T-cell (primary cell): ENCODE data around the gene SAMD10. TPM values are rescaled to one million over a fixed set of nuclear protein-coding genes. Genes with fewer than 3 reads are reported as not detected.

Experiments
- ATAC-seq, 4 experiments: fragments of 200-7000 bp in 3 of 4; fragments of 150-1000 bp in 1 of 4; cut with Tn5 transposase; replicated peaks in 1 of 4; 1 replicate in 3 of 4; 2 replicates in 1 of 4; pipeline ENCODE4 v1.10.0; 2021; ENCODE audit warnings: moderate library complexity in 3 of 4, mild to moderate bottlenecking in 2 of 4, moderate number of reproducible peaks in 1 of 4
- CTCF ChIA-PET, 2 donors: fragments of 300-600 bp; sonication (Branson Sonifier 250); formaldehyde crosslinking; loops; one replicate each; lab custom pipeline; 2022; ENCODE audit warnings: antibody characterized with exemption in 2 of 2; lab: Charles Lee
- POLR2A ChIA-PET, 2 donors: fragments of 300-600 bp; sonication (Branson Sonifier 250); formaldehyde crosslinking; loops; one replicate each; lab custom pipeline; 2022; ENCODE audit warnings: antibody characterized with exemption in 2 of 2; lab: Charles Lee
- DNase-seq, 35 experiments: peaks; one replicate each; pipeline versions ENCODE4 v3.0.0 to v3.0.0-alpha.2; 2013 to 2023
- H3K27ac ChIP-seq: one replicate; pipeline ENCODE4 v1.5.1; 2013; ENCODE audit warnings: low read length
- H3K27me3 ChIP-seq, 2 experiments: replicated peaks in 1 of 2; 1 replicate in 1 of 2; 2 replicates in 1 of 2; pipeline versions ENCODE4 v1.6.1 to v1.7.0; 2013; ENCODE audit warnings: low read length in 1 of 2, mixed read lengths in 1 of 2; ENCODE audit not compliant: control insufficient read depth in 2 of 2, insufficient read depth in 2 of 2; ENCODE audit errors: extremely low read depth in 1 of 2
- H3K36me3 ChIP-seq, 2 donors: 1 replicate in 1 of 2; 2 replicates in 1 of 2; pipeline versions ENCODE4 v1.6.1 to v1.7.0; 2013; ENCODE audit warnings: low read length in 1 of 2; ENCODE audit not compliant: control insufficient read depth in 2 of 2, insufficient read depth in 1 of 2; ENCODE audit errors: extremely low read depth in 1 of 2
- H3K4me1 ChIP-seq, 2 experiments: 1 replicate in 1 of 2; 2 replicates in 1 of 2; pipeline versions ENCODE4 v1.6.1 to v1.7.0; 2013; ENCODE audit warnings: low read length in 2 of 2, mixed read lengths in 1 of 2; ENCODE audit not compliant: insufficient read depth in 2 of 2, control insufficient read depth in 1 of 2; ENCODE audit errors: extremely low read depth in 1 of 2
- H3K4me3 ChIP-seq, 2 donors: 1 replicate in 1 of 2; 2 replicates in 1 of 2; pipeline versions ENCODE4 v1.5.1 to v1.7.0; 2013; ENCODE audit warnings: mild to moderate bottlenecking in 2 of 2, low read length in 1 of 2, moderate library complexity in 1 of 2; ENCODE audit not compliant: control insufficient read depth in 1 of 2; ENCODE audit errors: extremely low read depth in 1 of 2
- H3K9me3 ChIP-seq: 2 replicates; pipeline ENCODE4 v1.7.0; 2013
- H3K27ac Mint-ChIP-seq, 2 donors: one replicate each; pipeline ENCODE4 v1.8.0; 2020 to 2021; ENCODE audit warnings: mild to moderate bottlenecking in 2 of 2, mixed read lengths in 2 of 2
- H3K27me3 Mint-ChIP-seq, 2 donors: one replicate each; pipeline ENCODE4 v1.8.0; 2021 to 2022; ENCODE audit warnings: mixed read lengths in 2 of 2
- H3K36me3 Mint-ChIP-seq: one replicate; pipeline ENCODE4 v1.8.0; 2021; ENCODE audit warnings: mixed read lengths
- H3K4me1 Mint-ChIP-seq, 3 donors: one replicate each; pipeline ENCODE4 v1.8.0; 2020 to 2022; ENCODE audit warnings: mixed read lengths in 3 of 3, mild to moderate bottlenecking in 1 of 3
- H3K4me3 Mint-ChIP-seq, 3 donors: one replicate each; pipeline ENCODE4 v1.8.0; 2020 to 2022; ENCODE audit warnings: mild to moderate bottlenecking in 3 of 3, mixed read lengths in 3 of 3, moderate library complexity in 3 of 3
- H3K9me3 Mint-ChIP-seq, 3 donors: one replicate each; pipeline ENCODE4 v1.8.0; 2020 to 2022; ENCODE audit warnings: mixed read lengths in 3 of 3
- WGBS: methylation state at CpG from one replicate; pipeline ENCODE4 v1.1.5; 2013; ENCODE audit warnings: missing lambda C conversion rate; ENCODE audit not compliant: insufficient coverage; 5-methylcytosine and 5-hydroxymethylcytosine counted together
- total RNA-seq, 35 experiments: library from RNA in 6 of 35; stranded (reverse) in 6 of 35; fragments of 120-200 nt in 1 of 35; gene quantifications; one replicate each; pipeline versions ENCODE4 v1.2.1 to v1.2.4 and lab custom pipeline; 2013 to 2026

SAMD10 gene
- total RNA-seq, 5 donors from 2014 or later (not counting 1 experiment from before 2014, with no cell fraction given) = 16.1 to 30.8 (median 17.7) TPM

- H3K4me1 Mint-ChIP-seq = peaks cover 23 to 29% (median 27%) of the 10 kb centered on the region in 3 donors
- H3K27ac Mint-ChIP-seq = peak overlapping the region; percentile 16 to 80
- H3K36me3 Mint-ChIP-seq = no peaks in the 10 kb centered on the region
- 90% methylated on average over 3 of the region's 4 CpGs for WGBS
- no peaks in the 10 kb centered on the region for H3K27me3 Mint-ChIP-seq
- H3K9me3 Mint-ChIP-seq = no peaks in the 10 kb centered on the region
- DNase-seq (no peak), ATAC-seq (no peak)
- Histone ChIP-seq H3K27ac (no peak overlapping the region), H3K9me3 (no peaks in the 10 kb centered on the region), H3K4me3 (no peak overlapping the region), H3K27me3 (no peaks in the 10 kb centered on the region), H3K36me3 (peaks cover 16% of the 10 kb centered on the region in 2 donors), H3K4me1 (peaks cover 11 to 40% of the 10 kb centered on the region in 2 experiments)
- POLR2A ChIA-PET = no interaction called here
- CTCF ChIA-PET = no interaction called here
- no peak overlapping the region for H3K4me3 Mint-ChIP-seq
Measured at GRCh38 chr20:63958471-63958870, 21.0 kb downstream of the SAMD10 start.

GRCh38 chr20:63957690-63958441 is 21.6 kb downstream of the SAMD10 start:
- 100% methylated on average over 1 of the region's 13 CpGs for WGBS
- Histone ChIP-seq H3K9me3 (no peaks in the 10 kb centered on the region), H3K36me3 (peaks cover 11 to 15% of the 10 kb centered on the region in 2 donors), H3K4me3 (no peak overlapping the region), H3K27ac (no peak overlapping the region), H3K27me3 (no peaks in the 10 kb centered on the region), H3K4me1 (peaks cover 11 to 40% of the 10 kb centered on the region in 2 experiments)
- Mint-ChIP-seq H3K27ac (peak overlapping the region; percentile 77 to 91), H3K4me1 (peaks cover 27 to 35% (median 28%) of the 10 kb centered on the region in 3 donors), H3K27me3 (no peaks in the 10 kb centered on the region), H3K9me3 (no peaks in the 10 kb centered on the region), H3K4me3 (peak overlapping the region in 1 of 3 donors; percentile 75), H3K36me3 (no peaks in the 10 kb centered on the region)
- ChIA-PET CTCF (interaction anchor here in 1 of 2 donors (1.5 kb wide), 1 partner anchor 316 kb away, joined by 6 read pairs; no protein-coding TSS in a partner anchor), POLR2A (no interaction called here)
- no peak for ATAC-seq
- DNase-seq = no peak

GRCh38 chr20:63957004-63957689 is 22.3 kb downstream of the SAMD10 start:
- peak; percentile 28 to 46 (median 40) for ATAC-seq
- H3K9me3 Mint-ChIP-seq = no peaks in the 10 kb centered on the region
- WGBS = 1% methylated on average over 24 of the region's 28 CpGs
- H3K27me3 ChIP-seq = no peaks in the 10 kb centered on the region
- peaks cover 4 to 14% of the 10 kb centered on the region in 2 donors for H3K36me3 ChIP-seq
- no peaks in the 10 kb centered on the region for H3K9me3 ChIP-seq
- peak overlapping the region; percentile 62 to 82 (median 75) for H3K4me3 Mint-ChIP-seq
- peak overlapping the region; percentile 88 to 91 for H3K27ac Mint-ChIP-seq
- H3K27me3 Mint-ChIP-seq = no peaks in the 10 kb centered on the region
- ChIA-PET POLR2A (interaction anchor here in 1 of 2 donors (0.7 kb wide), 1 partner anchor 1048 kb away, joined by 3 read pairs; no protein-coding TSS in a partner anchor), CTCF (interaction anchor here in 1 of 2 donors (1.3 to 1.5 kb wide), 2 partner anchors 24 to 315 kb away, joined by 6 read pairs; partner anchors contain the start of gene PRPF6)
- H3K4me1 ChIP-seq = peaks cover 11 to 45% of the 10 kb centered on the region in 2 experiments
- H3K4me1 Mint-ChIP-seq = peaks cover 27 to 40% (median 32%) of the 10 kb centered on the region in 3 donors
- peak in 21 of 35 experiments; percentile 20 to 74 (median 43) for DNase-seq
- peak overlapping the region; percentile 57 for H3K27ac ChIP-seq
- H3K36me3 Mint-ChIP-seq = no peaks in the 10 kb centered on the region
- H3K4me3 ChIP-seq = peak overlapping the region; percentile 62 to 64

- 0% methylated on average over 2 of the region's 15 CpGs for WGBS
- no peaks in the 10 kb centered on the region for H3K27me3 ChIP-seq
- peak overlapping the region; percentile 57 for H3K27ac ChIP-seq
- Mint-ChIP-seq H3K4me3 (peak overlapping the region; percentile 75 to 82 (median 81)), H3K27me3 (no peaks in the 10 kb centered on the region), H3K27ac (peak overlapping the region; percentile 78 to 88), H3K4me1 (peaks cover 27 to 43% (median 32%) of the 10 kb centered on the region in 3 donors), H3K36me3 (no peaks in the 10 kb centered on the region), H3K9me3 (no peaks in the 10 kb centered on the region)
- ChIA-PET CTCF (interaction anchor here in 1 of 2 donors (1.2 to 1.5 kb wide), 3 partner anchors 24 to 315 kb away, joined by 3 to 6 read pairs (median 6); partner anchors contain the start of gene PRPF6), POLR2A (interaction anchor here (0.7 to 1.0 kb wide), 2 partner anchors 92 to 1048 kb away, joined by 3 to 4 read pairs; partner anchors contain the start of gene TPD52L2 (in 1 of the 2))
- H3K4me3 ChIP-seq = peak overlapping the region; percentile 62 to 64
- H3K36me3 ChIP-seq = peaks cover 0 to 12% of the 10 kb centered on the region in 2 donors
- DNase-seq (no peak), ATAC-seq (peak in 3 of 4 experiments; percentile 10 to 30 (median 17))
- H3K9me3 ChIP-seq = no peaks in the 10 kb centered on the region
- H3K4me1 ChIP-seq = peaks cover 11 to 50% of the 10 kb centered on the region in 2 experiments
Measured at GRCh38 chr20:63956664-63957003, 22.8 kb downstream of the SAMD10 start.

- peaks cover 27 to 46% (median 32%) of the 10 kb centered on the region in 3 donors for H3K4me1 Mint-ChIP-seq
- peak within 1 kb of the TSS; percentile 75 to 82 (median 81) for H3K4me3 Mint-ChIP-seq
- Histone ChIP-seq H3K4me1 (peaks cover 11 to 53% of the 10 kb centered on the region in 2 experiments), H3K9me3 (no peaks in the 10 kb centered on the region), H3K4me3 (peak within 1 kb of the TSS; percentile 73 to 74), H3K27me3 (no peaks in the 10 kb centered on the region), H3K27ac (peak within 1 kb of the TSS; percentile 57), H3K36me3 (peaks cover 2 to 10% of the 10 kb centered on the region in 2 donors)
- no peaks in the 10 kb centered on the region for H3K36me3 Mint-ChIP-seq
- WGBS = 0% methylated on average over 91 of the region's 105 CpGs
- H3K9me3 Mint-ChIP-seq = no peaks in the 10 kb centered on the region
- H3K27ac Mint-ChIP-seq = peak within 1 kb of the TSS; percentile 88 to 91
- ChIA-PET POLR2A (interaction anchor here (0.6 to 1.0 kb wide), 3 partner anchors 84 to 1047 kb away, joined by 3 to 17 read pairs (median 4); partner anchors contain the start of gene TPD52L2 (in 1 of the 2)), CTCF (interaction anchor here (0.5 to 1.5 kb wide), 5 partner anchors 25 to 314 kb away, joined by 3 to 7 read pairs (median 6); partner anchors contain the start of gene PRPF6 (in 1 of the 2))
- ATAC-seq = peak; percentile 80 to 85 (median 82)
- DNase-seq = peak; percentile 77 to 93 (median 87)
- H3K27me3 Mint-ChIP-seq = no peaks in the 10 kb centered on the region
Measured at GRCh38 chr20:63955827-63956663, 23.4 kb downstream of the SAMD10 start, which contains the start of gene UCKL1. UCKL1 (minus strand) TSS chr20:63956416; CDS start chr20:63956372, 44 bp downstream.
